ENCODE results near the gene CFHR2.
"Not testable (repeated sequence)": the region's sequence is repeated elsewhere in the genome, so short reads cannot be mapped to it uniquely, and the experiment has no call there.

Gene CFHR2

DNA sequence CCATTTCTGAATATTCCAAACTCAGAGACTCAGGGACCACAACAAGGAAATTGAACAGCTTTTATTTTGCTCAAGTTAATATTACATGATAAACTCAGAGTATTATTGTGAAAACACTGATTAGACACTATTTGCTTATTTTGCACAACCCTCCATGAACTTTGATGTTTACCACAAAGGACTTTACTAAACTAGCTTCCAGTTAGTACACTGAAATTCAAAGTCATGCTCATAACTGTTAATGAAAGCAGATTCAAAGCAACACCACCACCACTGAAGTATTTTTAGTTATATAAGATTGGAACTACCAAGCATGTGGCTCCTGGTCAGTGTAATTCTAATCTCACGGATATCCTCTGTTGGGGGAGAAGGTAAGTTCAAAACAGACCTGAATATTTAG lies at the start of gene CFHR2:
Gene CFHR2 (plus strand): TSS at position 171 of the 400 bp plus-strand sequence. CDS start 143 bp downstream, at position 314.
- not testable (repeated sequence) for DNase-seq (ENCODE audit: low read depth in 2 of 2)

DNA sequence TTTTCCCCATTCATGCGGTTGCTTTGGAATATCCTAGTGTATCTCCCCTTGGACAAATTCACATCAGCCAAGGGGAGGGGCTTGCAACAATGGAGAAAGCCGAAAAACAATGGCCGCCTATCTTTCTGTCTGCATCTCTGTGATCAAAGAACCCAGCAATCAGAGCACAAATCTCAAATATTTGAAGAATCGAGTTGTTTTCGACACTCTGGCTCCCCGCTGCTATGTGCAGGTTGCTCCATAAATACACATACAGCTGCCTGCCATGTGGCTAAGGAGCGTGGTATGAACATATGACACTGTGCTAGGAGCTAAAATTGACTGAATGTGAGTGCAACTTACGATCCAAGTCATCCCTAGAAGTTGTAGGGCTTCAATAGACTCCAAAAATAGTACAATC lies 47.2 kb upstream of the CFHR2 start:
- DNase-seq (ENCODE audit: low read depth in 2 of 2): no peak

DNA sequence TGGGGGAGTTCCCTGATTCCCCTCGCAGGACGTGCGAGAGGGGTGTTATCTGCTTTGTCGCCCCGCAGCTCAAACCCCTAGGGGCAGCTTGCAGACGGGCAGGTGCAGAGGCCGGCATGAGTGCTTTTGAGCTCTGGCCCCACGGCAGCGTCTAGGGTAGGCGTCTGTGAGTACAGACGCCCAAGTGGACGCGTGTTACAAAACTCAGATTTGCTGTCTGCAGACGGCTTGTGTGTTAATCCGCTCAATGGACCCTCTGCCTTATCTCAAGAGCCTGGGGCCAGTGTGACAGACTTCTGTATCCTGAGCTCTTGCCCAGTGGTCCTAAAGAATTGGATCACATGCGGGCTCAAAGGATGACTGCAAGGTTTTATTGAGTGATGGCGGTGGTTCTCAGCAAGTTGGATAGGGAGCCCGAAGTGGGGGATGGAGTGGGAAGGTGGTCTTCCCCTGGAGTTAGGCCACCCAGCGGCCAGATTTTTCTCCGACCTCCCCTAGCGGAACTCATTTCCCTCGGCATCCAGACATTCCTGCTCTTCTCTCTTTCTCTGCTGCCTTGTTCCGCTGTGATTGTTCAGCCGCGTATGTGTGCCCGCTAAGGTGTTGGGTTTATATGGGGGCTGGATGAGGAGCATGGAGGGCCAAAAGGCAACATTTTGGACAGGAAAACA lies 46.2 kb upstream of the CFHR2 start:
- no peak for DNase-seq (ENCODE audit: low read depth in 2 of 2)

DNA sequence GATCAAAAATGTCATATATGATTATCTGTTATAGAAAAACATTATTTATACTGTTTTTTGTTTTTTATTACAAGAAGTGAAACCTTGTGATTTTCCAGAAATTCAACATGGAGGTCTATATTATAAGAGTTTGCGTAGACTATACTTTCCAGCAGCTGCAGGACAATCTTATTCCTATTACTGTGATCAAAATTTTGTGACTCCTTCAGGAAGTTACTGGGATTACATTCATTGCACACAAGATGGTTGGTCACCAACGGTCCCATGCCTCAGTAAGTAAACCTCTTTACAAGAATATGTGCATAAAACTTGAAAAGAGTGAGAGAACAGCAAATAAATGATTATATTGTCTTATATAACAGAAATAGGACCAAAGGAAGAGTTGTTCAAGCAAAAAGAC lies 41.2 kb upstream of the CFHR2 start:
- DNase-seq (ENCODE audit: low read depth in 2 of 2): no peak

DNA sequence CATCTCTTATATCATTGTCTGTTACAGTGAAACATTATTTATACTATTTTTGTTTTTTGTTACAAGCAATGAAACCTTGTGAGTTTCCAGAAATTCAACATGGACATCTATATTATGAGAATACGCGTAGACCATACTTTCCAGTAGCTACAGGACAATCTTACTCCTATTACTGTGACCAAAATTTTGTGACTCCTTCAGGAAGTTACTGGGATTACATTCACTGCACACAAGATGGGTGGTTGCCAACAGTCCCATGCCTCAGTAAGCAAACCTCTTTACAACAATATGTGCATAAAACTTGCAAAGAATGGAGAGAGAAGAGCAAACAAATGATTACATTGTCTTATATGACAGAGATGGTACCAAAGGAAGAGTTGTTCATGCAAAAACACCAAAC lies 33.3 kb upstream of the CFHR2 start:
- DNase-seq (ENCODE audit: low read depth in 2 of 2): no peak

DNA sequence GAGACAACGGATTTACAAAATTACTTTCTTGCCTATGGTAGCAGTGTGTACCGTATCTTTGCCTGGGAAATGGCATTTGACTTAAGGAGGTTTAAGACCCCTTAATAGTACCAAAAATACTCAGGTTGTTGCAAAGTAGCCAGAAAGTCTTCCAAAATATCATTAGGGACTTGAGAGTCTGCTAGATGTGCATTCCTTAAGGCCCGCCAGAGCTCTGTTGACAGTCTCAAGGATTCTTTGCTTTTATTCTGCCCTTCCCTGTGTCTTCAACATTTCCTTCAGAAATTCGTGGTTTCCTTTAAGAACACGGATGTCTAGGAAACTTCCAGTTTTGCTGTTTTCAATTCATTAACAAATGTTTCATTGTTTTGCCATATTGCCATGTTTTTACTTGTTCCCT lies 31.3 kb upstream of the CFHR2 start:
- not testable (repeated sequence) for DNase-seq (ENCODE audit: low read depth in 2 of 2)

DNA sequence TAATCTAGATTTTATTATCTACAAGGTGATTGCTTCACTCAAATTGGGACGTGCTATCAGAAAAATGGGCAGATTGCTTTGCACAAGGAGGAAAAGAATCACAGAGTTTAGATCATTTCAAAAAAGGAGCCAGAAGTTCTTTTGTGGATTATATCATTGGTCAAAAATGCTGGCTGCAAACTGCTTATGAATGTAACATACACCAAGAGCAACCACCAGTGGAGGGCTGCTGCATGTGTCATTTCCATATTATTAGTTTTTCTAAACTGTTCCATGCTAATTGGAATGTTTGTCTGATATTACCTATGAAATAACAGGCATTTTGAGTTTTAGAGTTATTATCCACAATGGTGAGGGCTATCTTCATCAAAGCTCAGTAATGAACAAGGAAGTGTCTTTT lies 16.7 kb upstream of the CFHR2 start:
- DNase-seq (ENCODE audit: low read depth in 2 of 2): not testable (repeated sequence)

DNA sequence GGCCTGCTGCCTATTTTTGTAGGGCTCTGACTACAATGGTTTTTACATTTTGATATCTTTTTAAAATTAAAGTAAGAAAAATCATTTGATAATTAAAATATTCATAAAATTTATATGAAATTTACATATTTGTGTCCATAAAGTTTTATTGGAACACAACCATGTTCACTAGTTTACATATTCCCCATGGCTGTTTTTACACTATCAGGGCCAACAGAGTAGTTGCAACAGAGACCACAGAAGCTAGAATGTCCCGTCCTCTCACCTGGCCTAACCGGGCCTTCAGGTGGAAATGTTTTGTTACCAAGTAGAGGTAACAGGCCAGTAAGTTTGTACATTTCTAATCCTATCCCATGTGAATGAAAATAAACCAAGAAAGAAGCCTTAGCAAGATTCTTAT lies 10.7 kb upstream of the CFHR2 start:
- DNase-seq (ENCODE audit: low read depth in 2 of 2): not testable (repeated sequence)

DNA sequence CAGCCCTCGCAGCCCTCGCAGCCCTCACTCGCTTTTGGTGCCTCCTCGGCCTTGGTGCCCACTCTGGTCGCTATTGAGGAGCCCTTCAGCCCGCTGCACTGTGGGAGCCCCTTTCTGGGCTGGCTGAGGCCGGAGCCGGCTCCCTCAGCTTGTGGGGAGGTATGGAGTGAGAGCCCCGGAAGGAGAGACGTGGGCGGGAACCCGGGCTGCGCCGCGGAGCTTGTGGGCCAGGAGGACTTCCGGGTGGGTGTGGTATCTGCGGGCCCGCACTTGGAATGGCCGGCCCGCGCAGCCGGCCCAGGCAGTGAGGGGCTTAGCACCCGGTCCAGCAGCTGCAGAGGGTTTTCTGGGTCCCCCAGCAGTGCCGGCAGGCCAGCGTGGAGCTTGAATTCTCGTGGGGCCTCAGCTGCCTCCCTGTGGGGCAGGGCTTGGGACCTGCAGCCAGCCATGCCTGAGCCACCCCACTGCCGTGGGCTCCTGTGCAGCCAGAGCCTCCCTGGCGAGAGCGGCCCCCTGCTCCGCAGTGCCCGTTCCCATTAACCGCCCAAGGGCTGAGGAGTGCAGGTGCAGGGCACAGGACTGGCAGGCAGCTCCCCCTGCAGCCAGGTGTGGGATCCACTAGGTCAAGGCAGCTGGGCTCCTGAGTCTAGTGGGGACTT lies 9.9 kb upstream of the CFHR2 start:
- no peak for DNase-seq (ENCODE audit: low read depth in 2 of 2)

DNA sequence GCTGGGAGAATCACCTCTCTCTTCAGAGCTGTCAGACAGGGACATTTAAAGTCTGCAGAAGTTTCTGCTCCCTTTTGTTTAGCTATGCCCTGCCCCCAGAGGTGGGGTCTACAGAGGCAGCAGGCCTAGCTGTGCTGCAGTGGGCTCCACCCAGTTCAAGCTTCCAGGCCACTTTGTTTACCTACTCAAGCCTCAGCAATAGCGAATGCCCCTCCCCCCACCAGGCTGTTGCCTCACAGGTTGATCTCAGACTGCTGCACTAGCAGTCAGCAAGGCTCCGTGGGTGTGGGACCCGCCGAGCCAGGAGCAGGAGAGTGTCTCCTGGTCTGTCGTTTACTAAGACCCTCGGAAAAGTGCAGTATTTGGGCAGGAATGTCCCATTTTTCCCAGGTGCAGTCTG lies 2.1 kb upstream of the CFHR2 start:
- not testable (repeated sequence) for DNase-seq (ENCODE audit: low read depth in 2 of 2)

DNA sequence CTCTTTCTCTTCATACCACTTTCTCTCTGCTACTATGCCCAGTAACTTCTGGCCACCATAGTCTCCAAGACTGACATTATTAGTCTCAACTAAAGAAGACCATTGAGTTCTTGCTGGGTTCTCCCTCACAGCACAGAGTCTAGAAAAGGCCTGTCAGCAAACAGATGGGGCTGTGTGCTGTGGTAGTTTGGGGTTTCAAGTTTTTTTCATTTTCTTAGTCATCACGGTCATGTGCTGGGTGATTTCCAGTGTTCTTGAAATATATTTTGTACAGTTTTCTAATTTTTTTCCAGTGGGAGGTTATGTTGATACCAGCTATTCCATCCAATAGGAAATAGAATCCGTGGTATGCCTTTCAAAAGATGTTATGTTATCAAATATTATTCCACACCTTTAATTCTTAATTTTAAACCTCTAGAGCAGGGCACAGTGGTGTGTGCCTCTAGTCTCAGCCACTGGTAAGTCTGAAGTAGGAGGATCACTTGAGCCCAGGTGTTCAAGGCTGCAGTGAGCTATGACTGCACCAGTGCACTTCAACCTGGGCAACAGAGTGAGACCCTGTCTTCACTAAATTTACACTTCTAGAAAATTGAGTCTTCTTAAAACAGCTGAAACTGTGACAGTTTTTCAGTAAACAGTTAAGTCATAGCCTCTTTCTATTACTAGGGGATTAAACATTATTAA lies 8.3 kb downstream of the CFHR2 start:
- no peak for DNase-seq (ENCODE audit: low read depth in 2 of 2)

DNA sequence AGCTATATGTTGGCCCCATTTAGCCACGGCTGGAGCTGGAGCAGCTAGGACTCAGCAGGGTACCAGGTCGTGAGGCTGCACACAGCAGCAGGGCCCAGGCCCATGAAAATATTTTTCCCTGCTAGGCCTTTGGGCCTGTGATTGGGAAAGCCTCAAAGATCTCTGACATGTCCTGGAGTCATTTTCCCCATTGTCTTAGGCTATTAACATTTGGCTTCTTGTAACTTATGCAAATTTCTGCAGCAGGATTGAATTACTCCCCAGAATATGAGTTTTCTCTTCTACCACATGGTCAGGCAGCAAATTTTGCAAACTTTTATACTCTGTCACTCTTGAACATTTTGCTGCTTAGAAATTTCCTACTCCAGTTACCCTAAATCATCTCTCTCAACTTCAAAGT lies 11.2 kb downstream of the CFHR2 start:
- DNase-seq (ENCODE audit: low read depth in 2 of 2): no peak

DNA sequence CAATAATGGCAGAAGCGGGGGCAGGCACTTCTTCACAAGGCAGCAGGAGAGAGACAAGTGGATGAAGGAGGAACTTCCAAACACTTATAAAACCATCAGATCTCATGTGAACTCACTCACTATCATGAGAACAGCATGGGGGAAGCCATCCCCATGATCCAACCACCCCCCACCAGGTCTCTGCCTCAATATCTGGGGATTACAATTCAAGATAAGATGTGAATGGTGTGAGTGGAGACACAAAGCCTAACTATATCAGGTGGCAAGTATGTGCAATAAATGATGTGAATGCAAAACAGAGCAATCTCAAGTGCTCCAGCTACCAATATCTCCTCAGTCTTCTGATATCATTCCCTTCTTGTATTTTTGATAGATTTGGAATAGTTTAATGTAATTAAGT lies 12.4 kb downstream of the CFHR2 start:
- no peak for DNase-seq (ENCODE audit: low read depth in 2 of 2)

DNA sequence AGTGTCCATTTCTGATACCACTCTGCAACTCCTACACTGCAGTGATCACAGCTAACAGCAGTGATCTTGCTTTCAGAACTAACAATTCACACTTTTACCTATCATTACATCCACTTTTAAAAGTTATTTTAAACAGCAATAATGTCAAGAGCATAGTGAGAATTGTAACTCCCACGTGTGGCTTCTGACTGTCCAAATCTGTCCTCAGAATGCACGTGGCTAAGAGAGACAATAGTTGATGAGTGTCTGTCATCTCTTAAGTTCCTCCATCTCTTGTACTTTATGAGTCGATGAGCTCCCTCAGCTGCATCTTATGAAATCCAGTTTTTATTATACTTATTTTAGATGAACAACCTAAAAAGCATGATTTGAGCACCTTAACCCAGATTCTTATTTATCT lies 17.3 kb downstream of the CFHR2 start:
- DNase-seq (ENCODE audit: low read depth in 2 of 2): no peak

DNA sequence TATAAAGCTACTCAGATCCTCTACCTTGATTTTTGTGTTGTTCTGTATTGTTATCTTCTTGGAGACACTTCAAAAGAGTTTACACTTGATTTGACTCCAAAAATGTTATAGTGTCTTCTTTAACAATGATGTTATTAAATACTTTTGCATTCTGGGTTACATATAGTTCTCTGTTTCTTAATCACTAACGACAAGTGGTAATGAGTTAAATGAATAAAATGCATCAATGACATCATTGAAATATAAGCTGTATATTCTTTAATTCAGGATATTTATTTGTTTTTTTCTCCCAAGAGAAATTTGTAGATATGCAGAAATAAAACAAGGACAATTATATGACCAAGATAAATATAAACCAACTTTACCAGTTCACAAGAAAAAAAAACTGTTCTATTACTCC lies 26.6 kb downstream of the CFHR2 start:
- no peak for DNase-seq (ENCODE audit: low read depth in 2 of 2)

DNA sequence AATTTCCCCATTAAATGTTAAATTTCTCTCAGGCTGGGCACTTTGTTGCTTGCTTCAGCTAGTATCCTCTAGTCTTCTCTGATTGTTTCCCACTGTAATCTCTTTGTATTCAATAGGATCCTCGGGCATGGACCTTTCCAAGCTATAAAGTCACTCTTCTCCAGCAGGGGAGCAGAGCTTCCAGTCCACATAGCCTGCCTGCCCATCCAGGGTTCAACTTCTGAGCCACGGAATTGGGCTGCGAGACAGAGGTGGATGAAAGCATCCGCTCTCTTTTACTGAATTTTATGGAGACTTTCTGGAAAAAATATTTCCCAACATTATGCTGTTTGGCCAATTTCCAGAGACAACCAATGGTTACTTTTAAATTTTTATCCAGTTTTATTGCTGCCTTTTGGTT lies 32.7 kb downstream of the CFHR2 start:
- DNase-seq (ENCODE audit: low read depth in 2 of 2): no peak

DNA sequence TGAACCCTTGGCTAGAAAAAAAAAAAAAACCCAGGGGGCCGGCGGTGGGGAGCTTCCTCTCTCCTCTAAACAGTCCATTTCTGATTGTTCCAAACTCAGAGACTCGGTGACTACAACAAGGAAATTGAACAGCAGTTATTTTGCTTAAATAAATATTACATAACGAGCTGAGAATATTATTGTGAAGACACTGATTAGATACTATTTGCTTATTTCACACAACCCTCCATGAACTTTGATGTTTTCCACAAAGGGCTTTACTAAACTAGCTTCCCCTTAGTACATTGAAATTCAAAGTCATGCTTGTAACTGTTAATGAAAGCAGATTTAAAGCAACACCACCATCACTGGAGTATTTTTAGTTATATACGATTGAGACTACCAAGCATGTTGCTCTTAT lies 33.7 kb downstream of the CFHR2 start, which contains the start of gene CFHR5:
Gene CFHR5 (plus strand): TSS at position 279 of the 400 bp plus-strand sequence. CDS start 109 bp downstream, at position 388.
- DNase-seq (ENCODE audit: low read depth in 2 of 2): no peak

DNA sequence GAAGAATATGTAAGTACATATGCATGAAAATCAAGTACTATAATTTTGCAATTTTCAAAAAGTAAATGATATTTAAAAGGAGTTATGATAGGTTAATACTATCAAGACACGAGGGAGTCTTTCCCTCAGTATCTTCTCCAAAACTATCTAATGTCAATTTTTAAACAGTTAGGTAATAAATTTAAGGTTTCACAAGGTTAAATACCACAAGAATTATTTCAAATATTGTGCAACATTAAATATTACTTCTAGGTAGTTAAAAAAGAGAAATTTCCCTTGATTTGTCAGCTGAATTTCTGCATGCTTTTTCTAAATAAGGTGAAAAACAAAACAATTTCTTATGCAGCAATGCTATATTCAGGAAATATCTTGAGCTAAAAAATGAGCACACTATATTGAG lies 37.3 kb downstream of the CFHR2 start:
- no peak for DNase-seq (ENCODE audit: low read depth in 2 of 2)

DNA sequence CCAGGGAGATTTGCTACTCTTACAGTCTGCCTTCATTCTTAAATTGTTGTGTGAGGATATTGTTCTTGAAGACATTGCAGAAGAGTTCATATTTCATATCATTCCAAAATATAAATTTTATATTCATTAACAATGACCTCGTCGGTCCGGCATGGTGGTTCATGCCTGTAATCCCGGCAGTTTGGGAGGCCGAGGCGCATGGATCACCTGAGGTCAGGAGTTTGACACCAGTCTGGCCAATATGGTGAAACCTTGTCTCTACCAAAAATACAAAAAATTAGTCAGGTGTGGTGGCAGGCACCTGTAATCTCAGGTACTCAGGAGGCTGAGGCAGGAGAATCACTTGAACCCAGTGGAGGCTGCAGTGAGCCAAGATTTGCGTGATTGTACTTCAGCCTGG lies 38.7 kb downstream of the CFHR2 start:
- not testable (repeated sequence) for DNase-seq (ENCODE audit: low read depth in 2 of 2)

DNA sequence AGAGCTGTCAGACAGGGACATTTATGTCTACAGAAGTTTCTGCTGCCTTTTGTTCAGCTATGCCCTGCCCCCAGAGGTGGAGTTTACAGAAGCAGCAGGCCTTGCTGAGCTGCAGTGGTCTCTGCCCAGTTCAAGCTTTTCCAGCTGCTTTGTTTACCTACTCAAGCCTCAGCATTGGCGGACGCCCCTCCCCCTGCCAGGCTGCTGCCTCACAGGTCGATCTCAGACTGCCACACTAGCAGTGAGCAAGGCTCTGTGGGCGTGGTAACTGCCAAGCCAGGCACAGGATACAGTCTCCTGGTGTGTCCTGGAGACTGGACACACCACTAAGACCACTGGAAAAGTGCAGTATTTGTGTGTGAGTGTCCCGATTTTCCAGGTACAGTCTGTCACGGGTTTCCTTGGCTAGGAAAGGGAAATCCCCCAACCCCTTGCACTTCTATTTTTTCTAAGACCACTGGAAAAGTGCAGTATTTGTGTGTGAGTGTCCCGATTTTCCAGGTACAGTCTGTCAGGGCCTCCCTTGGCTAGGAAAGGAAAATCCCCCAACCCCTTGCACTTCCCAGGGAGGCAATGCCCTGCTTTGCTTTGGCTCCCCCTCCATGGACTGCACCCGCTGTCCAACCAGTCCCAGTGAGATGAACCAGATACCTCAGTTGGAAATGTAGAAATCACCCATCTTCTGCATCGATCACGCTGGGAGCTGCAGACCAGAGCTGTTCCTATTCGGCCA lies 48.5 kb downstream of the CFHR2 start:
- not testable (repeated sequence) for DNase-seq (ENCODE audit: low read depth in 2 of 2)

DNA sequence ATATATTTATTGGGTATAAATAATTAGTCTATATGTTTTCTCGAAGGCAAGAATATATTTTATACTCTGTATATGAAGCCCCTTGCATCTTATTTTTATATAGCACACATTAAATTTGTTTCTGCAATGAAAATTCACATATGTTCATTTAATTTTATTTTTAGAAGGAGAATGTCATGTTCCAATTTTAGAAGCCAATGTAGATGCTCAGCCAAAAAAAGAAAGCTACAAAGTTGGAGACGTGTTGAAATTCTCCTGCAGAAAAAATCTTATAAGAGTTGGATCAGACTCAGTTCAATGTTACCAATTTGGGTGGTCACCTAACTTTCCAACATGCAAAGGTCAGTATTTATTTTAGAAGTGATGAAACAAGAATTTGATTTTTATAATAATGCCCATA lies 50.4 kb downstream of the CFHR2 start:
- no peak for DNase-seq (ENCODE audit: low read depth in 2 of 2)

DNA sequence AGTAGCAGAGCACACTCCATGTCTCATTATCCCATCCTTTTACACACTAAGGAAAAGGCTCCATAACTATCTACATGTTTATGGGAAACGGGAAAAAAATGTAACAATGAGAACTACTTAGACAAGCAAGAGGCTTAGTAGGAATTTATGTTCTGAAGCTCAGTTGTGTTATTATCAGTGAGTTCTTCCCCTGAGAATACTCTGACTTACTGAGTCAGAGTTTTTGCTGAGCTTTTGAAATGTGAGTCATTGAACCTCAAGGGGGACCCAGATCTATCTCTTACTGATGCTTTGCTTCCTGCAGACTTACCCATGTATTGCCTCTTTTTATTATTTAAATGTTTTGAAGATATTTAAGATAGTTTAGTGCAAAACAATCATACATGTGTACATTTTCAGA lies 53.9 kb downstream of the CFHR2 start:
- no peak for DNase-seq (ENCODE audit: low read depth in 2 of 2)

Data from stimulated activated CD4-positive, alpha-beta T cell treated with anti-CD3 and anti-CD28 coated beads, Interleukin-1b, Interleukin-23, amount 100 ng/mL, for 1 hour (primary cell).